ENCODE measurements around the gene SLC25A27. TPM values are rescaled to one million over a fixed set of nuclear protein-coding genes. Genes with fewer than 3 reads are reported as not detected.

Gene SLC25A27
- total RNA-seq, 1 experiment from 2014 or later: 0.45 TPM

- no peak for TF ChIP-seq EZH2 (IDR thresholded peaks at IDR 0.05; ENCODE audit: borderline replicate concordance, low read depth, low read length, poor library complexity, severe bottlenecking)
- TF ChIP-seq CTCF (conservative IDR thresholded peaks at IDR 0.05; ENCODE audit: low read depth, low read length): no peak
- intact Hi-C loops (cut with micrococcal nuclease; ENCODE audit: unreplicated experiment): no loop called here
- H3K27ac ChIP-seq (ENCODE audit: low read depth, low read length, poor library complexity, severe bottlenecking): no peak overlapping the region
- peaks cover 16% of the 10 kb centered on the region for H3K27me3 ChIP-seq (replicated peaks; ENCODE audit: insufficient read depth, low read depth, low read length, poor library complexity)
- ChIA-PET CTCF (no interaction called here), POLR2A (ENCODE audit: low non-redundant PET) (no interaction called here)
- no peak overlapping the region for H3K4me3 ChIP-seq (ENCODE audit: low read depth, low read length, poor library complexity, severe bottlenecking)
- H3K36me3 ChIP-seq (ENCODE audit: insufficient read depth, low read length, poor library complexity, severe bottlenecking): no peaks in the 10 kb centered on the region
- DNase-seq (ENCODE audit: low spot score): no peak
- no peaks in the 10 kb centered on the region for H3K4me1 ChIP-seq (ENCODE audit: insufficient read depth, low read length, poor library complexity, severe bottlenecking)
- no TSS peak for BruUV-seq (replicated peaks)
- no peaks in the 10 kb centered on the region for H3K9me3 ChIP-seq (ENCODE audit: low read depth, low read length, poor library complexity, severe bottlenecking)
Observed at GRCh38 chr6:46648869-46649492, 3.8 kb upstream of the SLC25A27 start.

- Histone ChIP-seq H3K4me1 (ENCODE audit: insufficient read depth, low read length, poor library complexity, severe bottlenecking) (no peaks in the 10 kb centered on the region), H3K9me3 (ENCODE audit: low read depth, low read length, poor library complexity, severe bottlenecking) (no peaks in the 10 kb centered on the region), H3K27ac (ENCODE audit: low read depth, low read length, poor library complexity, severe bottlenecking) (no peak overlapping the region), H3K36me3 (ENCODE audit: insufficient read depth, low read length, poor library complexity, severe bottlenecking) (no peaks in the 10 kb centered on the region), H3K27me3 (replicated peaks; ENCODE audit: insufficient read depth, low read depth, low read length, poor library complexity) (peaks cover 29% of the 10 kb centered on the region), H3K4me3 (ENCODE audit: low read depth, low read length, poor library complexity, severe bottlenecking) (no peak overlapping the region)
- intact Hi-C loops (cut with micrococcal nuclease; ENCODE audit: unreplicated experiment): no loop called here
- no peak for DNase-seq (ENCODE audit: low spot score)
- ChIA-PET CTCF (no interaction called here), POLR2A (ENCODE audit: low non-redundant PET) (no interaction called here)
- BruUV-seq (replicated peaks): no TSS peak
- TF ChIP-seq CTCF (conservative IDR thresholded peaks at IDR 0.05; ENCODE audit: low read depth, low read length) (no peak), EZH2 (IDR thresholded peaks at IDR 0.05; ENCODE audit: borderline replicate concordance, low read depth, low read length, poor library complexity, severe bottlenecking) (no peak)
Observed at GRCh38 chr6:46651006-46651405, 1.8 kb upstream of the SLC25A27 start.

- H3K27me3 ChIP-seq (replicated peaks; ENCODE audit: insufficient read depth, low read depth, low read length, poor library complexity): peaks cover 29% of the 10 kb centered on the region
- no peak overlapping the region for H3K27ac ChIP-seq (ENCODE audit: low read depth, low read length, poor library complexity, severe bottlenecking)
- H3K9me3 ChIP-seq (ENCODE audit: low read depth, low read length, poor library complexity, severe bottlenecking): no peaks in the 10 kb centered on the region
- H3K36me3 ChIP-seq (ENCODE audit: insufficient read depth, low read length, poor library complexity, severe bottlenecking): no peaks in the 10 kb centered on the region
- TF ChIP-seq EZH2 (IDR thresholded peaks at IDR 0.05; ENCODE audit: borderline replicate concordance, low read depth, low read length, poor library complexity, severe bottlenecking) (no peak), CTCF (conservative IDR thresholded peaks at IDR 0.05; ENCODE audit: low read depth, low read length) (no peak)
- CTCF ChIA-PET: no interaction called here
- POLR2A ChIA-PET (ENCODE audit: low non-redundant PET): no interaction called here
- H3K4me1 ChIP-seq (ENCODE audit: insufficient read depth, low read length, poor library complexity, severe bottlenecking): no peaks in the 10 kb centered on the region
- no peak for DNase-seq (ENCODE audit: low spot score)
- H3K4me3 ChIP-seq (ENCODE audit: low read depth, low read length, poor library complexity, severe bottlenecking): no peak overlapping the region
- intact Hi-C loops (cut with micrococcal nuclease; ENCODE audit: unreplicated experiment): no loop called here
- BruUV-seq (replicated peaks): no TSS peak
Observed at GRCh38 chr6:46651816-46652215, 959 bp upstream of the SLC25A27 start.

Data from A673 (cell line).